Measurements from ENCODE around the gene MARCHF6. TPM values are rescaled to one million over a fixed set of nuclear protein-coding genes. Genes with fewer than 3 reads are reported as not detected.
A peak's percentile ranks its signal among the peaks of the same experiment; 100 is the strongest.
"Not testable (repeated sequence)": the region's sequence is repeated elsewhere in the genome, so short reads cannot be mapped to it uniquely, and the experiment has no call there.

MARCHF6 gene
- total and polyA plus RNA-seq, 3 donors from 2014 or later: 120 to 153 (median 136) TPM

- H3K27ac ChIP-seq: peak overlapping the region in 1 of 2 donors; percentile 79
- no peaks in the 10 kb centered on the region for H3K36me3 ChIP-seq (ENCODE audit: low read depth, missing control alignments)
- H3K9me3 ChIP-seq: no peaks in the 10 kb centered on the region
- H3K4me3 ChIP-seq: peak overlapping the region; percentile 60 to 70
- H3K27me3 ChIP-seq: no peaks in the 10 kb centered on the region
- WGBS, 2 donors: 33 to 40% methylated on average over 8 of the region's 8 CpGs
- TF ChIP-seq POLR2A (IDR thresholded peaks at IDR 0.05) (no peak), CTCF (IDR thresholded peaks at IDR 0.05) (no peak)
- intact Hi-C loops (cut with DNase I; ENCODE audit: low total_unique reads): no loop called here
- H3K4me1 ChIP-seq: no peaks in the 10 kb centered on the region
- DNase-seq: no peak
These were observed 46.7 kb upstream of the MARCHF6 start for GRCh38 chr5:10306806-10307205.

GRCh38 chr5:10307206-10308148 is 46.0 kb upstream of the MARCHF6 start, which contains the start of gene CMBL:
TSS of gene CMBL (minus strand) at chr5:10307902. CDS start at chr5:10290762, 17,140 bp downstream.
- H3K36me3 ChIP-seq (ENCODE audit: low read depth, missing control alignments): no peaks in the 10 kb centered on the region
- TF ChIP-seq CTCF (IDR thresholded peaks at IDR 0.05): no peak
- no peak for TF ChIP-seq POLR2A (IDR thresholded peaks at IDR 0.05)
- H3K4me3 ChIP-seq: peak within 1 kb of the TSS; percentile 60 to 70
- peak; percentile 71 for DNase-seq
- no peaks in the 10 kb centered on the region for H3K9me3 ChIP-seq
- H3K4me1 ChIP-seq: no peaks in the 10 kb centered on the region
- no peaks in the 10 kb centered on the region for H3K27me3 ChIP-seq
- H3K27ac ChIP-seq: peak within 1 kb of the TSS; percentile 55 to 79
- intact Hi-C loops (cut with DNase I; ENCODE audit: low total_unique reads): no loop called here
- 1% methylated on average over 32 to 56 of the region's 56 CpGs for WGBS, 2 donors

GRCh38 chr5:10308844-10309243 is 44.7 kb upstream of the MARCHF6 start:
- H3K4me1 ChIP-seq: no peaks in the 10 kb centered on the region
- H3K36me3 ChIP-seq (ENCODE audit: low read depth, missing control alignments): no peaks in the 10 kb centered on the region
- no peaks in the 10 kb centered on the region for H3K27me3 ChIP-seq
- intact Hi-C loops (cut with DNase I; ENCODE audit: low total_unique reads): no loop called here
- H3K4me3 ChIP-seq: no peak overlapping the region
- no peak for DNase-seq
- H3K27ac ChIP-seq: peak overlapping the region in 1 of 2 donors; percentile 2
- TF ChIP-seq POLR2A (IDR thresholded peaks at IDR 0.05): no peak
- no peak for TF ChIP-seq CTCF (IDR thresholded peaks at IDR 0.05)
- H3K9me3 ChIP-seq: no peaks in the 10 kb centered on the region
- WGBS, 2 donors: 58 to 69% methylated on average over 6 of the region's 6 CpGs

- DNase-seq: peak; percentile 52
- no peak overlapping the region for H3K4me3 ChIP-seq
- intact Hi-C loops (cut with DNase I; ENCODE audit: low total_unique reads): no loop called here
- H3K27me3 ChIP-seq: no peaks in the 10 kb centered on the region
- WGBS, 2 donors: 39 to 54% methylated on average over 8 of the region's 8 CpGs
- H3K36me3 ChIP-seq (ENCODE audit: low read depth, missing control alignments): no peaks in the 10 kb centered on the region
- H3K4me1 ChIP-seq: no peaks in the 10 kb centered on the region
- TF ChIP-seq POLR2A (IDR thresholded peaks at IDR 0.05) (no peak), CTCF (IDR thresholded peaks at IDR 0.05) (no peak)
- H3K27ac ChIP-seq: peak overlapping the region in 1 of 2 donors; percentile 50
- no peaks in the 10 kb centered on the region for H3K9me3 ChIP-seq
These were observed 43.3 kb upstream of the MARCHF6 start for GRCh38 chr5:10310066-10310779.

GRCh38 chr5:10310835-10311570 is 42.5 kb upstream of the MARCHF6 start:
- WGBS, 2 donors: 71 to 88% methylated on average over 7 to 8 of the region's 8 CpGs
- H3K27me3 ChIP-seq: not testable (repeated sequence)

More at GRCh38 chr5:10310835-10311570, 42.5 kb upstream of the MARCHF6 start:
- intact Hi-C loops (cut with DNase I; ENCODE audit: low total_unique reads); H3K4me3 ChIP-seq; H3K36me3 ChIP-seq (ENCODE audit: low read depth, missing control alignments); H3K9me3 ChIP-seq; DNase-seq; H3K4me1 ChIP-seq: not testable (repeated sequence)
- peak overlapping the region in 1 of 2 donors; percentile 50 for H3K27ac ChIP-seq
